Adrenal gland (tissue), 12 donors: ENCODE data around the gene VENTX. TPM values are rescaled to one million over a fixed set of nuclear protein-coding genes. Genes with fewer than 3 reads are reported as not detected.

Experiments used
- DNase-seq, 7 donors: peaks; one replicate each; pipeline ENCODE4 v3.0.0-alpha.2; 2019 to 2020
- H3K27ac ChIP-seq, 5 donors: fragments of 200-600 bp; sonication (generic) in 4 of 5; 1 replicate in 3 of 5; 2 replicates in 2 of 5; pipeline versions ENCODE4 v1.5.1 to v1.8.0; 2016 to 2020; ENCODE audit warnings: mild to moderate bottlenecking in 1 of 5
- H3K27me3 ChIP-seq: fragments of 200-600 bp; 2 replicates; pipeline ENCODE4 v1.8.0; 2021
- H3K36me3 ChIP-seq, 2 donors: fragments of 200-600 bp; replicated peaks in 1 of 2; 1 replicate in 1 of 2; 2 replicates in 1 of 2; pipeline versions ENCODE4 v1.5.1 to v1.8.0; 2018 to 2022
- H3K4me1 ChIP-seq, 2 donors: fragments of 200-600 bp; replicated peaks in 1 of 2; 1 replicate in 1 of 2; 2 replicates in 1 of 2; pipeline versions ENCODE4 v1.5.1 to v1.8.0; 2018 to 2021
- H3K4me3 ChIP-seq, 4 donors: fragments of 200-600 bp; sonication (generic) in 3 of 4; one replicate each; pipeline ENCODE4 v1.5.1; 2016 to 2018
- H3K9me3 ChIP-seq, 3 donors: fragments of 200-600 bp; sonication (generic) in 1 of 3; replicated peaks in 1 of 3; 1 replicate in 2 of 3; 2 replicates in 1 of 3; pipeline versions ENCODE4 v1.5.1 to v1.8.0; 2016 to 2021
- POLR2A ChIP-seq, 2 donors: fragments of 450-650 bp; IDR thresholded peaks; one replicate each; pipeline ENCODE4 v1.6.1; 2017; ENCODE audit warnings: antibody characterized with exemption in 2 of 2, mild to moderate bottlenecking in 2 of 2, moderate library complexity in 1 of 2
- WGBS, 4 donors: extraction: QIAGEN DNeasy Blood & Tissue Kit in 2 of 4; methylation state at CpG; one replicate each; pipeline versions ENCODE4 v1.1.5 to v1.1.7; 2013 to 2017; 5-methylcytosine and 5-hydroxymethylcytosine counted together
- intact Hi-C, 2 donors: fragments of 100-400 bp; cut with DNase I; formaldehyde crosslinking; loops; one replicate each; pipeline versions ENCODE4 v1.14.1 to v1.15.0; 2022 to 2023
- polyA plus RNA-seq, 3 donors: library from polyadenylated mRNA; stranded (reverse); fragments of 200-250 nt in 2 of 3; fragments of 350-450 nt in 1 of 3; fragmentation: Illumina TruSeq in 1 of 3; extraction: RNeasy Lipid Tissue Mini Kit (QIAGEN cat#74804) in 1 of 3; gene quantifications; one replicate each; pipeline ENCODE4 v1.2.3, GENCODE V29; 2013 to 2014
- total RNA-seq, 9 donors: library from RNA; depleted of rRNA in 4 of 9; stranded (reverse); fragments of >200 nt in 4 of 9; fragments of 120-200 nt in 1 of 9; fragmentation: NEBNext Ultra II Directional in 1 of 9; extraction: Animal tissue kit (Norgen Biotek cat#: 25700) in 1 of 9; gene quantifications; one replicate each; pipeline versions ENCODE4 v1.1.0 to v1.2.4, GENCODE V29; 2013 to 2023
- TF ChIP-seq, protein P1 (sequence below), 6 experiments: fragments of 450-650 bp in 4 of 6; fragments of 200-600 bp in 2 of 6; sonication (generic) in 1 of 6; IDR thresholded peaks; 1 replicate in 5 of 6; 2 replicates in 1 of 6; pipeline versions ENCODE4 v1.5.1 to v1.8.0; 2016 to 2021; ENCODE audit warnings: antibody characterized with exemption in 6 of 6, mild to moderate bottlenecking in 2 of 6, moderate library complexity in 1 of 6
- donor health status: healthy with polysubstance abuse.
- donor health status: Bipolar disorder and iron deficiency.
- donor health status: DM: yes; HTN: yes; CAD: no.
- donor health status: DM: no; HTN: no; CAD: no.
- donor health status: DM: no; HTN: no; CAD: no.
- donor health status: DM: yes; HTN: yes; CAD: no.

Gene VENTX
- total and polyA plus RNA-seq, 12 donors = 0.06 to 4.4 (median 1.4) TPM

DNA sequence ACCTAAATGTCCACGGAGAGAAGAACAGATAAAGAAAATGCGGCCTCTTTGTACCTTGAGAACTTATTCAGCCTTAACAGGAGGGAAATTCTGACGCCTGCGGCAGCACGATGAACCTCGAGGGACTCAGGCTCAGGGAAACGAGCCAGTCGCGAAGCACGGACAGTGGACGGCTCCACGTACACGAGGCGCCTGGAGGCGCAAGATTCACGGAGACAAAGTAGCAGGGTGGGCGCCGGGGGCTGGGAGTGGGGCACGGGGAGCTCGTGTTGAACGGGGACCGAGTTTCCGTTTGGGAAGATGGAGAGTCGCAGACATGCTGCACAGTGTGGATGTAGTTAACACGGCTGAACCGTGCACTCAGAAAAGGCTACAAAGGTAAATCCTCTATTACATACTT is 20.9 kb upstream of the VENTX start:
- intact Hi-C loops = no loop called here
- DNase-seq = no peak
- Histone ChIP-seq H3K4me3 (no peak overlapping the region), H3K9me3 (no peaks in the 10 kb centered on the region), H3K27ac (no peak overlapping the region), H3K27me3 (peaks cover 4% of the 10 kb centered on the region), H3K4me1 (no peaks in the 10 kb centered on the region), H3K36me3 (no peaks in the 10 kb centered on the region)
- TF ChIP-seq POLR2A (IDR thresholded peaks at IDR 0.05) = no peak
- TF ChIP-seq, protein P1, sequence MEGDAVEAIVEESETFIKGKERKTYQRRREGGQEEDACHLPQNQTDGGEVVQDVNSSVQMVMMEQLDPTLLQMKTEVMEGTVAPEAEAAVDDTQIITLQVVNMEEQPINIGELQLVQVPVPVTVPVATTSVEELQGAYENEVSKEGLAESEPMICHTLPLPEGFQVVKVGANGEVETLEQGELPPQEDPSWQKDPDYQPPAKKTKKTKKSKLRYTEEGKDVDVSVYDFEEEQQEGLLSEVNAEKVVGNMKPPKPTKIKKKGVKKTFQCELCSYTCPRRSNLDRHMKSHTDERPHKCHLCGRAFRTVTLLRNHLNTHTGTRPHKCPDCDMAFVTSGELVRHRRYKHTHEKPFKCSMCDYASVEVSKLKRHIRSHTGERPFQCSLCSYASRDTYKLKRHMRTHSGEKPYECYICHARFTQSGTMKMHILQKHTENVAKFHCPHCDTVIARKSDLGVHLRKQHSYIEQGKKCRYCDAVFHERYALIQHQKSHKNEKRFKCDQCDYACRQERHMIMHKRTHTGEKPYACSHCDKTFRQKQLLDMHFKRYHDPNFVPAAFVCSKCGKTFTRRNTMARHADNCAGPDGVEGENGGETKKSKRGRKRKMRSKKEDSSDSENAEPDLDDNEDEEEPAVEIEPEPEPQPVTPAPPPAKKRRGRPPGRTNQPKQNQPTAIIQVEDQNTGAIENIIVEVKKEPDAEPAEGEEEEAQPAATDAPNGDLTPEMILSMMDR (IDR thresholded peaks at IDR 0.05) = no peak
- 82 to 90% (median 84%) methylated on average over 26 of the region's 26 CpGs for WGBS, 4 donors

DNA sequence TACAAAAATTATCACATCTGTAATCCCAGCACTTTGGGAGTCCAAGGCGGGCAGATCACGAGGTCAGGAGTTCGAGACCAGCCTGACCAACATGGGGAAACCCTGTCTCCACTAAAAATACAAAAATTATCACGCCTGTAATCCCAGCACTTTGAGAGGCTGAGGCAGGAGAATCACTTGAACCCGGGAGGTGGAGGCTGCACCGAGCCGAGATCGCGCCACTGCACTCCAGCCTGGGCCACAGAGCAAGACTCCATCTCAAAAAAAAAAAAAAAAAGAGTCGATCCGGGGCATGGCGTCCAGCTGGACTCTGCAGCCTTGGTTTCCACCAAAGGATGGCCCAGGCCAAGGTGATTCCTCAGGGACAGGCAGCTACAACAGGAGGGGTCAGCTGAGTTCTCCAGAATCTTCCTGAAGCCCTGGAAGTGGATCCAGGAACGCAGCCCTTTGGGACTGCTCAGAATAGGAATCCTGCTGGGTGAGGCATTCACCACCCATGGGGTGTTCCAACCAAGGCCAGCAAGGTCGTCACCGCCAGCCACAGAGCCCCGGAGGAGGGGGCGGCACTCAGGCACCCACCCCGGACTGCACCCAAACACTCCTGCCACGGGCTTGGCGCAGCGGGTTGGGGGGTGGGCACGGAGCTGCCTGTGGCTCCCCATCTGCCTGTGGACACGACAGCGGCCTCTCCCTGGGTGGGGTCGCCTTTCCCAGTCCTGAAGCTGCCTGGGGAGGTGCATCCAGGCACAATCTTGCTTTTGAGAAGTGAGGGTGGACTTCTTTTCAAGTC is 19.7 kb upstream of the VENTX start:
- 80 to 88% (median 81%) methylated on average over 16 to 25 of the region's 25 CpGs for WGBS, 4 donors
- Histone ChIP-seq H3K36me3 (no peaks in the 10 kb centered on the region), H3K9me3 (no peaks in the 10 kb centered on the region), H3K4me1 (no peaks in the 10 kb centered on the region), H3K27ac (no peak overlapping the region), H3K27me3 (peaks cover 4% of the 10 kb centered on the region), H3K4me3 (no peak overlapping the region)
- intact Hi-C loops = no loop called here
- TF ChIP-seq, protein P1 (IDR thresholded peaks at IDR 0.05) = no peak
- TF ChIP-seq POLR2A (IDR thresholded peaks at IDR 0.05) = no peak
- no peak for DNase-seq

DNA sequence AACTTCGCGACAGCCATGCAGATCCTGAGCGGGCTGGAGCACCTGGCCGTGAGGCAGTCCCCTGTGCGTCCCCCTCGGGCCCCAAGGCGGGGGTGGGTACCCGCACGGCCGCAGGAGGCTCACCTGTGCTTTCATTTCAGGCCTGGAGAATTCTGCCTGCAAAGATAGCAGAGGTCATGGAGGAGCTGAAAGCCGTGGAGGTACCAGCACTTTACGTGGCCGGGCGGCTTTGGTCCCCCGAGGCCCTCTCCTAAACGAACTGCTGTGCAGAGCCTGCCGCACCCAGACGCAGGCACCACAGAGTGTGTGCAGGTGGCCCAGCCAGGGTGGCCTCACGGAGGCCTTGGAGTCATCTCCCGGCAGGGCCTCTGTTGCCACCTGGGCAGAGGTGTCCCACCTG is 18.8 kb upstream of the VENTX start:
- intact Hi-C loops = no loop called here
- peaks cover 4% of the 10 kb centered on the region for H3K27me3 ChIP-seq
- WGBS, 4 donors = 70 to 83% (median 80%) methylated on average over 2 to 20 of the region's 20 CpGs
- H3K4me3 ChIP-seq = no peak overlapping the region
- H3K4me1 ChIP-seq = no peaks in the 10 kb centered on the region
- H3K27ac ChIP-seq = no peak overlapping the region
- no peak for DNase-seq
- no peaks in the 10 kb centered on the region for H3K36me3 ChIP-seq
- no peaks in the 10 kb centered on the region for H3K9me3 ChIP-seq
- TF ChIP-seq, protein P1 (IDR thresholded peaks at IDR 0.05) = no peak
- TF ChIP-seq POLR2A (IDR thresholded peaks at IDR 0.05) = no peak

DNA sequence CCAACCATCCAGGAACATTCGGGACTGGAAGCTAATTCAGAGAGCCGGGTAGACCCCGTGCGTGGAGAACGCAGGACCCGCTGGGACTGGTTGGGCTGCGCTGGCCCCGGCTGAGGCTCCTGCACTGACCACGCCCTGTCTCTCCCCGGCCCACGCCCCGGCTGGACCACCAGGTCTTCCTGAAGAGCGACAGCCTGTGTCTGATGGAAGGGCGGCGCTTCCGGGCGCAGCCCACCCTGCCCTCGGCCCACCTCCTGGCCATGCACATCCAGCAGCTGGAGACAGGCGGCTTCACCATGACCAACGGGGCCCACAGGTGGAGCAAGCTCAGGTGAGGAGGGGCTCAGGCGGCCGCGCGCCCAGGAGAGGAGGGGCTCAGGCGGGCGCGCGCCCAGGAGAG is 17.9 kb upstream of the VENTX start:
- intact Hi-C loops = no loop called here
- WGBS, 4 donors = 10 to 41% (median 14%) methylated on average over 10 to 27 of the region's 28 CpGs
- no peak for TF ChIP-seq POLR2A (IDR thresholded peaks at IDR 0.05)
- TF ChIP-seq, protein P1 (IDR thresholded peaks at IDR 0.05) = no peak

More for the DNA sequence above, 17.9 kb upstream of the VENTX start:
- no peaks in the 10 kb centered on the region for H3K4me1 ChIP-seq
- no peaks in the 10 kb centered on the region for H3K36me3 ChIP-seq
- H3K27me3 ChIP-seq = peaks cover 4% of the 10 kb centered on the region
- H3K27ac ChIP-seq = no peak overlapping the region
- H3K9me3 ChIP-seq = no peaks in the 10 kb centered on the region
- no peak for DNase-seq
- no peak overlapping the region for H3K4me3 ChIP-seq
